HepG2 (cell line): Measurements from ENCODE around the gene GNMT. TPM values are rescaled to one million over a fixed set of nuclear protein-coding genes. Genes with fewer than 3 reads are reported as not detected.
A peak's percentile ranks its signal among the peaks of the same experiment; 100 is the strongest.

Experiments used
- CREBL2 ChIP-seq: sonication (generic); formaldehyde crosslinking; IDR thresholded peaks from 2 replicates; pipeline ENCODE4 v1.8.1; 2023; ENCODE audit warnings: missing genetic modification reagents, mild to moderate bottlenecking, borderline replicate concordance
- HCFC1 ChIP-seq: fragments of 150-350 bp; IDR thresholded peaks from 2 replicates; pipeline ENCODE4 v1.6.1; 2014; ENCODE audit warnings: low read depth, low read length
- HMG20A ChIP-seq: IDR thresholded peaks from 2 replicates; pipeline ENCODE4 v1.6.1; 2016; ENCODE audit warnings: borderline replicate concordance
- MATR3 ChIP-seq: sonication (generic); formaldehyde crosslinking; IDR thresholded peaks from 2 replicates; pipeline ENCODE4 v1.4.0; 2020; ENCODE audit warnings: missing genetic modification reagents
- SP2 ChIP-seq: sonication (generic); formaldehyde crosslinking; IDR thresholded peaks from 2 replicates; pipeline ENCODE4 v1.5.1; 2020; ENCODE audit warnings: mild to moderate bottlenecking, missing genetic modification reagents
- TBL1XR1 ChIP-seq: fragments of 150-350 bp; IDR thresholded peaks from 2 replicates; pipeline ENCODE4 v1.6.1; 2014; ENCODE audit warnings: borderline replicate concordance, low read length; ENCODE audit not compliant: partially characterized antibody
- THYN1 ChIP-seq: sonication (generic); formaldehyde crosslinking; IDR thresholded peaks from 2 replicates; pipeline ENCODE4 v1.8.1; 2023; ENCODE audit warnings: low read depth, mild to moderate bottlenecking, moderate library complexity, missing genetic modification reagents, borderline replicate concordance
- TIGD3 ChIP-seq: sonication (generic); formaldehyde crosslinking; IDR thresholded peaks from 2 replicates; pipeline ENCODE4 v1.5.1; 2020; ENCODE audit warnings: mild to moderate bottlenecking, missing genetic modification reagents, borderline replicate concordance
- U2AF2 ChIP-seq: fragments of 200-400 bp; formaldehyde crosslinking; IDR thresholded peaks from 2 replicates; pipeline ENCODE4 v1.6.1; 2017; ENCODE audit warnings: low read depth, mild to moderate bottlenecking, low read length
- ZBED4 ChIP-seq: sonication (generic); formaldehyde crosslinking; IDR thresholded peaks from 2 replicates; pipeline ENCODE4 v1.4.0; 2020; ENCODE audit warnings: missing genetic modification reagents, borderline replicate concordance
- ZBTB44 ChIP-seq: sonication (generic); formaldehyde crosslinking; IDR thresholded peaks from 2 replicates; pipeline ENCODE4 v1.4.0; 2020; ENCODE audit warnings: missing genetic modification reagents
- ZMYM3 ChIP-seq: sonication (generic); formaldehyde crosslinking; IDR thresholded peaks from 2 replicates; pipeline ENCODE4 v1.5.1; 2020; ENCODE audit warnings: mild to moderate bottlenecking, missing genetic modification reagents
- ZNF18 ChIP-seq: sonication (generic); formaldehyde crosslinking; IDR thresholded peaks from 2 replicates; pipeline ENCODE4 v1.8.0; 2022; ENCODE audit warnings: mild to moderate bottlenecking, missing genetic modification reagents; ENCODE audit not compliant: insufficient replicate concordance
- ZNF230 ChIP-seq: sonication (generic); formaldehyde crosslinking; IDR thresholded peaks from 2 replicates; pipeline ENCODE4 v1.4.0; 2020; ENCODE audit warnings: mild to moderate bottlenecking, missing genetic modification reagents
- ZNF260 ChIP-seq: sonication (generic); formaldehyde crosslinking; IDR thresholded peaks from 2 replicates; pipeline ENCODE4 v1.4.0; 2020; ENCODE audit warnings: missing genetic modification reagents, low read depth, mild to moderate bottlenecking, borderline replicate concordance
- ZNF263 ChIP-seq: sonication (generic); formaldehyde crosslinking; IDR thresholded peaks from 2 replicates; pipeline ENCODE4 v1.4.0; 2020; ENCODE audit warnings: missing genetic modification reagents
- polyA plus RNA-seq, 8 experiments: library from polyadenylated mRNA; depleted of rRNA in 3 of 8; stranded (reverse) in 7 of 8; unstranded in 1 of 8; fragments of >200 nt; fragmentation: Illumina TruSeq in 4 of 8; extraction: Trizol in 4 of 8; gene quantifications; 2 replicates each; pipeline versions ENCODE4 v1.2.1 to v1.2.3, GENCODE V29; 2011 to 2016; ENCODE audit warnings: low read depth in 4 of 8, missing spikeins in 1 of 8, mixed read lengths in 1 of 8; ENCODE audit not compliant: insufficient read depth in 1 of 8
- total RNA-seq, 5 experiments: library from RNA; depleted of rRNA; stranded (reverse); fragments of >200 nt; fragmentation: Illumina TruSeq; extraction: Trizol; gene quantifications; 2 replicates each; pipeline ENCODE4 v1.2.3, GENCODE V29; 2016; ENCODE audit warnings: low read depth in 1 of 5

Gene GNMT
- total and polyA plus RNA-seq, 2 of the 13 experiments (the other 11 are each of a cell fraction or from before 2014, with no cell fraction given): 2.8 to 7.0 TPM

- TF ChIP-seq ZNF260 (CRISPR knock-in tag): no peak
- TF ChIP-seq U2AF2: no peak
- TF ChIP-seq HMG20A (CRISPR knock-in tag): peak; percentile 54; the same call in 1 of the 2 replicates
- no peak; the same call in 1 of the 2 replicates for TF ChIP-seq SP2 (CRISPR knock-in tag)
- peak; percentile 57; the same call in 1 of the 2 replicates for TF ChIP-seq ZBED4 (CRISPR knock-in tag)
- no peak for TF ChIP-seq TIGD3 (CRISPR knock-in tag)
- peak; percentile 92; the same call in 1 of the 2 replicates for TF ChIP-seq ZNF230 (CRISPR knock-in tag)
- peak; percentile 92 for TF ChIP-seq ZNF18 (CRISPR knock-in tag)
- TF ChIP-seq THYN1 (CRISPR knock-in tag): no peak
- no peak for TF ChIP-seq HCFC1
- TF ChIP-seq TBL1XR1: peak; percentile 32
- peak; percentile 88 for TF ChIP-seq ZNF263 (CRISPR knock-in tag)
- peak; percentile 87; the same call in 1 of the 2 replicates for TF ChIP-seq ZMYM3 (CRISPR knock-in tag)
- no peak for TF ChIP-seq ZBTB44 (CRISPR knock-in tag)
- TF ChIP-seq MATR3: no peak
- TF ChIP-seq CREBL2 (CRISPR knock-in tag): no peak
These were observed 21.4 kb upstream of the GNMT start (continued) for GRCh38 chr6:42938987-42939809.
